ENCODE data around the gene ADGRE2. TPM values are rescaled to one million over a fixed set of nuclear protein-coding genes. Genes with fewer than 3 reads are reported as not detected.

ADGRE2 gene
- 0.21 and 0.48 TPM in 2 replicates for total RNA-seq

GRCh38 chr19:14778110-14778845 is at the start of gene ADGRE2:
TSS of gene ADGRE2 (minus strand) at chr19:14778560. CDS start at chr19:14776756, 1,804 bp downstream.

GRCh38 chr19:14689598-14690503 is 88.5 kb downstream of the ADGRE2 start, which contains the start of gene ZNF333:
TSS of gene ZNF333 (plus strand) at chr19:14690048. CDS start at chr19:14693492, 3,444 bp downstream.

Other genes starting within 250 kb of the ADGRE2 start
- gene TECR, start 249.0 kb downstream of the ADGRE2 start, total RNA-seq: 26.0 and 27.7 TPM in 2 replicates
- 250 and 364 TPM in 2 replicates for gene NDUFB7, start 206.5 kb downstream of the ADGRE2 start, total RNA-seq
- not detected in 2 replicates for gene CLEC17A, start 195.5 kb downstream of the ADGRE2 start, total RNA-seq
- not detected in 2 replicates for gene ADGRE3, start 103.7 kb downstream of the ADGRE2 start, total RNA-seq
- gene ZNF333, start 88.5 kb downstream of the ADGRE2 start, total RNA-seq: 4.5 and 6.7 TPM in 2 replicates
- gene OR7A5, start 56.6 kb upstream of the ADGRE2 start, total RNA-seq: not detected in 2 replicates
- under 0.01 TPM in 1 of 2 replicates, not detected in the other for gene OR7C1, start 56.6 kb upstream of the ADGRE2 start, total RNA-seq
- gene OR7A10, start 70.4 kb upstream of the ADGRE2 start, total RNA-seq: not detected in 2 replicates
- not detected in 2 replicates for gene OR7A17, start 107.6 kb upstream of the ADGRE2 start, total RNA-seq
- gene OR7C2, start 162.9 kb upstream of the ADGRE2 start, total RNA-seq: not detected in 2 replicates
- not detected in 2 replicates for gene SLC1A6, start 201.3 kb upstream of the ADGRE2 start, total RNA-seq